ENCODE measurements around the gene FAP.

The FAP gene

GRCh38 chr2:162257425-162257824, 14.2 kb upstream of the FAP start:
- ChIA-PET CTCF (interaction anchor here (0.9 kb wide), 1 partner anchor 36 kb away, joined by 5 read pairs; no protein-coding TSS in a partner anchor), POLR2A (ENCODE audit: low non-redundant PET) (no interaction called here)
- DNase-seq (ENCODE audit: low spot score), result no peak
- TF ChIP-seq CTCF (conservative IDR thresholded peaks at IDR 0.05; ENCODE audit: low read depth), result no peak
- no peak overlapping the region for H3K27ac ChIP-seq

GRCh38 chr2:162256591-162256991, 13.3 kb upstream of the FAP start:
- H3K27ac ChIP-seq, result no peak overlapping the region
- DNase-seq (ENCODE audit: low spot score), result no peak
- ChIA-PET CTCF (interaction anchor here (0.9 kb wide), 1 partner anchor 35 kb away, joined by 5 read pairs; no protein-coding TSS in a partner anchor), POLR2A (ENCODE audit: low non-redundant PET) (no interaction called here)
- TF ChIP-seq CTCF (conservative IDR thresholded peaks at IDR 0.05; ENCODE audit: low read depth), result no peak

- no peak overlapping the region for H3K27ac ChIP-seq
- no peak for TF ChIP-seq CTCF (conservative IDR thresholded peaks at IDR 0.05; ENCODE audit: low read depth)
- no peak for DNase-seq (ENCODE audit: low spot score)
- ChIA-PET CTCF (interaction anchor here (0.6 kb wide), 1 partner anchor 7 kb away, joined by 6 read pairs; no protein-coding TSS in a partner anchor), POLR2A (ENCODE audit: low non-redundant PET) (no interaction called here)
These were observed 11.1 kb upstream of the FAP start for GRCh38 chr2:162254236-162254871.

GRCh38 chr2:162253435-162253834, 10.2 kb upstream of the FAP start:
- no peak for TF ChIP-seq CTCF (conservative IDR thresholded peaks at IDR 0.05; ENCODE audit: low read depth)
- ChIA-PET POLR2A (ENCODE audit: low non-redundant PET) (no interaction called here), CTCF (interaction anchor here (1.0 kb wide), 1 partner anchor 48 kb away, joined by 3 read pairs; no protein-coding TSS in a partner anchor)
- H3K27ac ChIP-seq, result no peak overlapping the region
- no peak for DNase-seq (ENCODE audit: low spot score)

- no peak for DNase-seq (ENCODE audit: low spot score)
- H3K27ac ChIP-seq, result no peak overlapping the region
- POLR2A ChIA-PET (ENCODE audit: low non-redundant PET), result no interaction called here
- CTCF ChIA-PET, result no interaction called here
- TF ChIP-seq CTCF (conservative IDR thresholded peaks at IDR 0.05; ENCODE audit: low read depth), result no peak
These were observed 8.9 kb upstream of the FAP start for GRCh38 chr2:162252153-162252552.

- POLR2A ChIA-PET (ENCODE audit: low non-redundant PET), result no interaction called here
- TF ChIP-seq CTCF (conservative IDR thresholded peaks at IDR 0.05; ENCODE audit: low read depth), result no peak
- DNase-seq (ENCODE audit: low spot score), result peak; percentile 64
- no peak overlapping the region for H3K27ac ChIP-seq
- CTCF ChIA-PET, result interaction anchor here (1.5 kb wide), 1 partner anchor 25 kb away, joined by 5 read pairs; no protein-coding TSS in a partner anchor
These were observed 2.5 kb upstream of the FAP start for GRCh38 chr2:162245781-162246180.
